Fibroblast of lung (primary cell): ENCODE data around the gene IGF2. TPM values are rescaled to one million over a fixed set of nuclear protein-coding genes. Genes with fewer than 3 reads are reported as not detected.
"Not testable (repeated sequence)": the region's sequence is repeated elsewhere in the genome, so short reads cannot be mapped to it uniquely, and the experiment has no call there.

Experiments
- DNase-seq, 2 donors: peaks; one replicate each; pipeline versions ENCODE4 v3.0.0 to v3.0.0-alpha.2; 2010; ENCODE audit warnings: low read depth in 2 of 2
- H2AFZ ChIP-seq: 2 replicates; pipeline ENCODE4 v1.5.1; 2012; ENCODE audit warnings: low read length, control low read depth, inconsistent platforms
- H3K27ac ChIP-seq: 2 replicates; pipeline ENCODE4 v1.5.1; 2011; ENCODE audit warnings: low read length, control low read depth; ENCODE audit not compliant: insufficient read depth
- H3K27me3 ChIP-seq: 2 replicates; pipeline ENCODE4 v1.5.1; 2011; ENCODE audit warnings: mild to moderate bottlenecking, low read length; ENCODE audit not compliant: control insufficient read depth, insufficient read depth
- H3K36me3 ChIP-seq: 2 replicates; pipeline ENCODE4 v1.5.1; 2011; ENCODE audit warnings: low read length; ENCODE audit not compliant: control insufficient read depth, insufficient read depth
- H3K4me1 ChIP-seq: 2 replicates; pipeline ENCODE4 v1.5.1; 2011; ENCODE audit warnings: low read length; ENCODE audit not compliant: control insufficient read depth, insufficient read depth; ENCODE audit errors: extremely low read depth
- H3K4me2 ChIP-seq: 2 replicates; pipeline ENCODE4 v1.5.1; 2011; ENCODE audit warnings: low read length, control low read depth; ENCODE audit not compliant: insufficient read depth; ENCODE audit errors: extremely low read depth
- H3K4me3 ChIP-seq, 4 experiments: fragments of 200-600 bp in 1 of 4; sonication (generic) in 1 of 4; replicated peaks in 1 of 4; 2 replicates each; pipeline ENCODE4 v1.5.1; 2011 to 2016; ENCODE audit warnings: low read length in 4 of 4, low read depth in 3 of 4, mild to moderate bottlenecking in 3 of 4, control low read depth in 2 of 4, inconsistent platforms in 1 of 4, mixed read lengths in 1 of 4; ENCODE audit not compliant: insufficient read depth in 1 of 4; ENCODE audit errors: control extremely low read depth in 1 of 4
- H3K79me2 ChIP-seq: 2 replicates; pipeline ENCODE4 v1.5.1; 2012; ENCODE audit warnings: mild to moderate bottlenecking, low read length, inconsistent platforms; ENCODE audit not compliant: control insufficient read depth, insufficient read depth
- H3K9ac ChIP-seq: 2 replicates; pipeline ENCODE4 v1.5.1; 2011; ENCODE audit warnings: mild to moderate bottlenecking, low read length, control low read depth; ENCODE audit not compliant: insufficient read depth
- H3K9me3 ChIP-seq: 2 replicates; pipeline ENCODE4 v1.5.1; 2012; ENCODE audit warnings: low read depth, low read length; ENCODE audit not compliant: control insufficient read depth, insufficient read depth
- H4K20me1 ChIP-seq: 2 replicates; pipeline ENCODE4 v1.5.1; 2011; ENCODE audit warnings: low read length; ENCODE audit not compliant: control insufficient read depth, insufficient read depth; ENCODE audit errors: extremely low read depth
- EZH2 ChIP-seq: IDR thresholded peaks from 2 replicates; pipeline ENCODE4 v1.5.1; 2012; ENCODE audit warnings: low read length, control low read depth, mild to moderate bottlenecking; ENCODE audit errors: missing control alignments
- polyA plus RNA-seq, 2 donors: library from polyadenylated mRNA; depleted of rRNA in 1 of 2; stranded (reverse) in 1 of 2; unstranded in 1 of 2; fragments of >200 nt; gene quantifications; 2 replicates each; pipeline ENCODE4 v1.2.1, GENCODE V29; 2011 to 2012; ENCODE audit warnings: missing spikeins in 1 of 2
- total RNA-seq: library from RNA; depleted of rRNA; stranded (reverse); fragments of >200 nt; gene quantifications from 2 replicates; pipeline ENCODE4 v1.2.1, GENCODE V29; 2014
- TF ChIP-seq, protein P1 (sequence below), 2 donors: IDR thresholded peaks in 1 of 2; conservative IDR thresholded peaks in 1 of 2; 1 replicate in 1 of 2; 2 replicates in 1 of 2; pipeline ENCODE4 v1.5.1; 2011 to 2012; ENCODE audit warnings: low read length in 2 of 2, control low read depth in 1 of 2, inconsistent platforms in 1 of 2, low read depth in 1 of 2, mild to moderate bottlenecking in 1 of 2

The IGF2 gene
- total and polyA plus RNA-seq, 2 donors (not counting 1 experiment from before 2014, with no cell fraction given), result 0.08 to 0.17 TPM

DNA sequence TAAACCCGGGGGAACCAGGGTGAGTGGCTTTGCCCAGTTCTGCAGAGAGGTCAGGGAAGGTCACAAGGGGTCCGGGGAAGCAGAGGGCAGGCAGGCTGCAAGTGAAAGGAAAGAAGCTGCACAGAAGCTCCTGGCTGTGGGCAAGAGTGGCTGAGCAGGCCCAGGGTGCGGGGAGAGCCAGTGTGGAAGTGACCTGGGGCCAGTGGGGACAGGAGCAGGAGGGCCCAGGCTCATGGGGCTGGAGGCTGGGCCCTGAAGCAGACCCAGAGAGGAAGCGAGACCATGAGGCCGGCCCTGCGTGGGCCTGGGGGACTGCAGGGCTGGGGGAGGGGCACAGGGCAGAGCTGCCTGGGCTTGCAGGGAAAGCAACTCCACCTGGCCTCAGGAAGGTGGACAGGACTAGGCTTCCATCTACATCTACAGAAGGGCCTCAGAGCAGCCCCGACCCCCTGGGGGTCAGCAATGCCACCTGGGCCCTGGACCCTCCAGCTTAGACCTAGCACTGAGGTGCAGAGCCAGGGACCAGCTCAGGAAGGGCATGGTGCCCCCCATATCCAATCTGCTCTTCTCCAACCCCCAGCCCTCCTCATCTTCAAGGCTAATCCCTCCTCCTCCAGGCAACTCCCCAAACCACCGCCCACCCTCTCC lies 11.6 kb downstream of the IGF2 start:
- H3K79me2 ChIP-seq, result no peaks in the 10 kb centered on the region
- no peaks in the 10 kb centered on the region for H3K4me1 ChIP-seq
- H3K9ac ChIP-seq, result no peak overlapping the region
- no peak for DNase-seq
- TF ChIP-seq, protein P1, sequence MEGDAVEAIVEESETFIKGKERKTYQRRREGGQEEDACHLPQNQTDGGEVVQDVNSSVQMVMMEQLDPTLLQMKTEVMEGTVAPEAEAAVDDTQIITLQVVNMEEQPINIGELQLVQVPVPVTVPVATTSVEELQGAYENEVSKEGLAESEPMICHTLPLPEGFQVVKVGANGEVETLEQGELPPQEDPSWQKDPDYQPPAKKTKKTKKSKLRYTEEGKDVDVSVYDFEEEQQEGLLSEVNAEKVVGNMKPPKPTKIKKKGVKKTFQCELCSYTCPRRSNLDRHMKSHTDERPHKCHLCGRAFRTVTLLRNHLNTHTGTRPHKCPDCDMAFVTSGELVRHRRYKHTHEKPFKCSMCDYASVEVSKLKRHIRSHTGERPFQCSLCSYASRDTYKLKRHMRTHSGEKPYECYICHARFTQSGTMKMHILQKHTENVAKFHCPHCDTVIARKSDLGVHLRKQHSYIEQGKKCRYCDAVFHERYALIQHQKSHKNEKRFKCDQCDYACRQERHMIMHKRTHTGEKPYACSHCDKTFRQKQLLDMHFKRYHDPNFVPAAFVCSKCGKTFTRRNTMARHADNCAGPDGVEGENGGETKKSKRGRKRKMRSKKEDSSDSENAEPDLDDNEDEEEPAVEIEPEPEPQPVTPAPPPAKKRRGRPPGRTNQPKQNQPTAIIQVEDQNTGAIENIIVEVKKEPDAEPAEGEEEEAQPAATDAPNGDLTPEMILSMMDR (conservative IDR thresholded peaks at IDR 0.05 in 1 of 2, IDR thresholded peaks at IDR 0.05 in 1 of 2; ENCODE audit: low read depth in 1 of 2, low read length in 2 of 2), result no peak
- TF ChIP-seq EZH2, result no peak
- H3K36me3 ChIP-seq, result no peaks in the 10 kb centered on the region
- no peak overlapping the region for H3K27ac ChIP-seq
- no peak overlapping the region for H3K4me3 ChIP-seq
- no peak overlapping the region for H2AFZ ChIP-seq
- H3K27me3 ChIP-seq, result no peaks in the 10 kb centered on the region
- no peaks in the 10 kb centered on the region for H4K20me1 ChIP-seq
- no peaks in the 10 kb centered on the region for H3K9me3 ChIP-seq
- no peak overlapping the region for H3K4me2 ChIP-seq

DNA sequence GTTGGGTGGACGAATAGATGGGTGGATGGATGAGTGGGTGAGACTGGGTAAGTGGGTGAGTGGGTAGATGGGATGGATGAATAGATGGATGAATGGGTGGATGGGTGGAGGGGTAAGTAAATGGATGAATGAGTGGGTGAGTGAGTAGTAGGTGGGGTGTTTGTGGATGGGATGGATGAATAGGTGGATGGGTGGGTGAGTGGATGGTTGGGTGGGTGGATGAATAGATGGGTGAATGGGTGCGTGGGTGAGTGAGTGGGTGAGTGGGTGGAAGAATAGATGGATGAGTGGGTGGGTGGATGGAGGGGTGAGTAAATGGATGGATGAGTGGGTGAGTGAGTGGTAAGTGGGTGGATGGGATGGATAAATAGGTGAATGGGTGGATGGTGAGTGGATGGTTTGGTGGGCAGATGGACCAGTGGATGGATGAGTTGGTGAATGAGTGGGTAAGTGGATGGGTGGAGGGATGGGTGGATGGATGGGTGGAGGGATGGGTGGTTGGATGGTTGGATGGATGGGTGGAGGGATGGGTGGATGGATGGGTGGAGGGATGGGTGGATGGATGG lies 12.6 kb downstream of the IGF2 start:
- Histone ChIP-seq H3K79me2 (no peaks in the 10 kb centered on the region), H2AFZ (no peak overlapping the region), H3K9ac (no peak overlapping the region), H3K4me2 (no peak overlapping the region), H3K27me3 (no peaks in the 10 kb centered on the region), H3K27ac (no peak overlapping the region), H3K4me3 (no peak overlapping the region), H3K36me3 (no peaks in the 10 kb centered on the region), H3K4me1 (no peaks in the 10 kb centered on the region), H4K20me1 (no peaks in the 10 kb centered on the region), H3K9me3 (no peaks in the 10 kb centered on the region)
- TF ChIP-seq, protein P1 (conservative IDR thresholded peaks at IDR 0.05 in 1 of 2, IDR thresholded peaks at IDR 0.05 in 1 of 2; ENCODE audit: low read depth in 1 of 2, low read length in 2 of 2), result no peak
- no peak for TF ChIP-seq EZH2
- no peak for DNase-seq

DNA sequence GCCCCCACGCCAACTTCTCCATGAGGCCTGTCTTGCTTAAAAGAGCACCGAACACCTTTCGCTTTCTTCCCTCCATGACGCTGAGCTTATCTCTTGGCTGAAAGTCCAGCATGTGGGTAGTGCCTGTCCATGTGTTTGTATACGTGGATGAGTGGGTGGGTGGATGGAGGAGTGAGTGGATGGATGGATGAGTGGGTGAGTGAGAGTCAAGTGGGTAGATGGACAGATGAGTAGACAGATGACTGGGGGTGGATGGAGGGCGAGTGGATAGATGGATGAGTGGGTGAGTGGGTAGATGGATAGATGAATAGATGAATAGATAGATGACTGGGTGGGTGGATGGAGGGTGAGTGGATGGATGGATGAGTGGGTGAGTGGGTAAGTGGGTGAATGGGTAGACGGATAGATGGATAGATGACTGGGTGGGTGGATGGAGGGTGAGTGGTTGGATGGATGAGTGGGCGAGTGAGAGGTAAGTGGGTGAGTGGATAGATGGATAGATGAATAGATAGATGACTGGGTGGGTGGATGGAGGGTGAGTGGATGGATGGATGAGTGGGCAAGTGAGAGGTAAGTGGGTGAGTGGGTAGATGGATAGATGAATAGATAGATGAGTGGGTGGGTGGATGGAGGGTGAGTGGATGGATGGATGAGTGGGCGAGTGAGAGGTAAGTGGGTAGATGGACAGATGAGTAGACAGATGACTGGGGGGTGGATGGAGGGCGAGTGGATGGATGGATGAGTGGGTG lies 14.3 kb downstream of the IGF2 start:
- H4K20me1 ChIP-seq, H2AFZ ChIP-seq, H3K4me1 ChIP-seq, H3K9me3 ChIP-seq, H3K9ac ChIP-seq, H3K36me3 ChIP-seq, H3K27me3 ChIP-seq, H3K27ac ChIP-seq, H3K79me2 ChIP-seq, DNase-seq, H3K4me3 ChIP-seq, H3K4me2 ChIP-seq: not testable (repeated sequence)
